ENCODE measurements around the gene GID8.

GRCh38 chr20:62924442-62925075, 13.4 kb upstream of the GID8 start:
- TF ChIP-seq CTCF (conservative IDR thresholded peaks at IDR 0.05; ENCODE audit: low read depth, low read length) (no peak), RAD21 (IDR thresholded peaks at IDR 0.05; ENCODE audit: low read length) (no peak), POLR2A (IDR thresholded peaks at IDR 0.05; ENCODE audit: low read depth, low read length) (no peak), SMC3 (IDR thresholded peaks at IDR 0.05; ENCODE audit: low read depth, low read length) (no peak), CEBPB (IDR thresholded peaks at IDR 0.05; ENCODE audit: low read depth, low read length) (peak; percentile 39), USF2 (IDR thresholded peaks at IDR 0.05; ENCODE audit: low read depth, low read length) (no peak)

Data from IMR-90 (cell line).